ENCODE results near the gene SYCP2L. TPM values are rescaled to one million over a fixed set of nuclear protein-coding genes. Genes with fewer than 3 reads are reported as not detected.
A peak's percentile ranks its signal among the peaks of the same experiment; 100 is the strongest.
"Not testable (repeated sequence)": the region's sequence is repeated elsewhere in the genome, so short reads cannot be mapped to it uniquely, and the experiment has no call there.

SYCP2L gene
- total RNA-seq, 1 donor from 2014 or later: 6.4 TPM

DNA sequence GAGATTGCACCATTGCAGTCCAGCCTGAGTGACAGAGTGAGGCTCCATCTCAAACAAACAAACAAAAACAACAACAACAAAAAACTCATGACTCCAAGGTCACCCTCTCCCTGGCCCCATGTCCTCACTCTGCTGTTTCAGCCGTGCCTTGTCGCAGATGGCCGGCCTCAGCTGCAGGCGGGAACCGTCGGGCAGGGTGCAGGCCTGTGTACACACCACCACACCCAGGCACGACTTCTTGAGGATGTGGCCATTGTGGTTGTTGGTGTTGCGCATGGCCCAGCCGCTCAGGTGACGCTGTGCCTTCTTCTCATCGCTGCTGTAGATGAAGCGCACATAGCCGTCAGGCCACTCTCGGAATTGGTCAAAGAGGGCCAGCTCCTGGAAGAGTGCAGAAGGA is 9.8 kb upstream of the SYCP2L start:
- Histone ChIP-seq H3K79me2 (ENCODE audit: insufficient read depth, low read length) (no peaks in the 10 kb centered on the region), H3K9me3 (ENCODE audit: insufficient read depth, low read depth, low read length) (no peaks in the 10 kb centered on the region), H3K27ac (ENCODE audit: low read depth, low read length) (no peak overlapping the region), H4K20me1 (ENCODE audit: insufficient read depth, low read length) (no peaks in the 10 kb centered on the region), H3K4me2 (ENCODE audit: low read length) (no peak overlapping the region), H3K9ac (ENCODE audit: low read length) (no peak overlapping the region), H3K4me1 (ENCODE audit: insufficient read depth, low read length) (no peaks in the 10 kb centered on the region), H2AFZ (ENCODE audit: low read depth, low read length) (no peak overlapping the region), H3K36me3 (ENCODE audit: insufficient read depth, low read length) (no peaks in the 10 kb centered on the region), H3K4me3 (ENCODE audit: insufficient read depth, low read depth, low read length) (no peak overlapping the region), H3K27me3 (ENCODE audit: insufficient read depth, low read length) (peaks cover 32% of the 10 kb centered on the region)
- H3K9me3 Mint-ChIP-seq (ENCODE audit: unreplicated experiment): peaks cover 2% of the 10 kb centered on the region
- H3K4me1 Mint-ChIP-seq (ENCODE audit: low read depth, unreplicated experiment): no peaks in the 10 kb centered on the region
- H3K4me3 Mint-ChIP-seq (ENCODE audit: unreplicated experiment): no peak overlapping the region
- FAIRE-seq (no peak), DNase-seq (ENCODE audit: low read depth) (no peak)
- TF ChIP-seq, protein P1, sequence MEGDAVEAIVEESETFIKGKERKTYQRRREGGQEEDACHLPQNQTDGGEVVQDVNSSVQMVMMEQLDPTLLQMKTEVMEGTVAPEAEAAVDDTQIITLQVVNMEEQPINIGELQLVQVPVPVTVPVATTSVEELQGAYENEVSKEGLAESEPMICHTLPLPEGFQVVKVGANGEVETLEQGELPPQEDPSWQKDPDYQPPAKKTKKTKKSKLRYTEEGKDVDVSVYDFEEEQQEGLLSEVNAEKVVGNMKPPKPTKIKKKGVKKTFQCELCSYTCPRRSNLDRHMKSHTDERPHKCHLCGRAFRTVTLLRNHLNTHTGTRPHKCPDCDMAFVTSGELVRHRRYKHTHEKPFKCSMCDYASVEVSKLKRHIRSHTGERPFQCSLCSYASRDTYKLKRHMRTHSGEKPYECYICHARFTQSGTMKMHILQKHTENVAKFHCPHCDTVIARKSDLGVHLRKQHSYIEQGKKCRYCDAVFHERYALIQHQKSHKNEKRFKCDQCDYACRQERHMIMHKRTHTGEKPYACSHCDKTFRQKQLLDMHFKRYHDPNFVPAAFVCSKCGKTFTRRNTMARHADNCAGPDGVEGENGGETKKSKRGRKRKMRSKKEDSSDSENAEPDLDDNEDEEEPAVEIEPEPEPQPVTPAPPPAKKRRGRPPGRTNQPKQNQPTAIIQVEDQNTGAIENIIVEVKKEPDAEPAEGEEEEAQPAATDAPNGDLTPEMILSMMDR (IDR thresholded peaks at IDR 0.05; ENCODE audit: insufficient read depth, low read depth, low read length): no peak
- no peak for TF ChIP-seq EZH2 (IDR thresholded peaks at IDR 0.05; ENCODE audit: insufficient read depth, low read length)
- H3K27ac Mint-ChIP-seq (ENCODE audit: unreplicated experiment): no peak overlapping the region
- no peaks in the 10 kb centered on the region for H3K36me3 Mint-ChIP-seq (ENCODE audit: low read depth, unreplicated experiment)
- H3K27me3 Mint-ChIP-seq (ENCODE audit: low read depth, unreplicated experiment): peaks cover 42% of the 10 kb centered on the region

DNA sequence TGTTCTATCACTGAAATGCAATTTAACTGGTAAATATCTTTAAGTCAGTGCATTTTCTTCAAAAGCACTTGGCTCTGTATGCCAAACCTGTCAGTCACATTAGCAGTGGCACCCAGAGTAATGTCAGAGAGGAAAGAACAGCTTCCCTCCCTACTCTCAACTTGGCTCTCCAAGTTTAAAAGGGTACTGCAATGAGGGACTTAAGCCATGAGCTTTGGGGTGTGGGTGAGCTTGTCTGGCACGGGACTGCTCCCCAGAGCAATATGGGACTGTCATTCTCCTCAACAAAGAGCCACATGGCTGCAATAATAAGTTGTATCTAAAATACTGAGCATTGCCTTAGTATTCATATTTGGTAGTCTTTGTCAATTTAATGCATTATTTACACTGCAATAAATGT is 9.0 kb upstream of the SYCP2L start:
- Histone ChIP-seq H3K9ac (ENCODE audit: low read length) (no peak overlapping the region), H3K4me2 (ENCODE audit: low read length) (no peak overlapping the region), H3K79me2 (ENCODE audit: insufficient read depth, low read length) (no peaks in the 10 kb centered on the region), H4K20me1 (ENCODE audit: insufficient read depth, low read length) (no peaks in the 10 kb centered on the region), H3K36me3 (ENCODE audit: insufficient read depth, low read length) (no peaks in the 10 kb centered on the region), H3K27me3 (ENCODE audit: insufficient read depth, low read length) (peaks cover 41% of the 10 kb centered on the region), H3K9me3 (ENCODE audit: insufficient read depth, low read depth, low read length) (no peaks in the 10 kb centered on the region), H2AFZ (ENCODE audit: low read depth, low read length) (no peak overlapping the region), H3K27ac (ENCODE audit: low read depth, low read length) (no peak overlapping the region), H3K4me3 (ENCODE audit: insufficient read depth, low read depth, low read length) (no peak overlapping the region), H3K4me1 (ENCODE audit: insufficient read depth, low read length) (peaks cover 4% of the 10 kb centered on the region)
- TF ChIP-seq EZH2 (IDR thresholded peaks at IDR 0.05; ENCODE audit: insufficient read depth, low read length): no peak
- TF ChIP-seq, protein P1 (IDR thresholded peaks at IDR 0.05; ENCODE audit: insufficient read depth, low read depth, low read length): no peak
- Mint-ChIP-seq H3K9me3 (ENCODE audit: unreplicated experiment) (peaks cover 2% of the 10 kb centered on the region), H3K4me1 (ENCODE audit: low read depth, unreplicated experiment) (no peaks in the 10 kb centered on the region), H3K36me3 (ENCODE audit: low read depth, unreplicated experiment) (no peaks in the 10 kb centered on the region), H3K27me3 (ENCODE audit: low read depth, unreplicated experiment) (peaks cover 50% of the 10 kb centered on the region), H3K27ac (ENCODE audit: unreplicated experiment) (no peak overlapping the region), H3K4me3 (ENCODE audit: unreplicated experiment) (no peak overlapping the region)
- DNase-seq (ENCODE audit: low read depth) (no peak), FAIRE-seq (no peak)

DNA sequence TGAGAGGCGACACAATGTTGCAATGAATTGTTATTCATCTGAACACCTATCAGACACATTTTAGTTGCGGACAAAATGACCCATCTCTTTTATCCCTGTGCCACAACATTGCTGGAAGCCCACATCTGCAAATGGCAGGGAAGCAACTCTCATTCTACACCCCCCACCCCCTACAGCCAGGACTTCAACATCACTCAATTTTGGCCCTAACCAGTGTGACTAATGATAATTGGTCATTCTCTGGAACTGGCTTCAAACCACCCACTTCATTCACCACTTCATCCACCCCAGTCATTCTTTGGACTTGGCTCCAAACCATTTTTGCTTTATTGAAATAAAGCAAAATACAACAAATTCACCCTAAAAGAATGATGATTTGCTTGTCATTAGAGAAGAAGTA is 6.5 kb upstream of the SYCP2L start:
- peaks cover 2% of the 10 kb centered on the region for H3K9me3 Mint-ChIP-seq (ENCODE audit: unreplicated experiment)
- no peaks in the 10 kb centered on the region for H3K9me3 ChIP-seq (ENCODE audit: insufficient read depth, low read depth, low read length)
- TF ChIP-seq EZH2 (IDR thresholded peaks at IDR 0.05; ENCODE audit: insufficient read depth, low read length): no peak
- TF ChIP-seq, protein P1 (IDR thresholded peaks at IDR 0.05; ENCODE audit: insufficient read depth, low read depth, low read length): no peak
- no peak overlapping the region for H3K4me3 Mint-ChIP-seq (ENCODE audit: unreplicated experiment)
- H3K79me2 ChIP-seq (ENCODE audit: insufficient read depth, low read length): no peaks in the 10 kb centered on the region
- H3K27me3 Mint-ChIP-seq (ENCODE audit: low read depth, unreplicated experiment): peaks cover 60% of the 10 kb centered on the region
- H3K27me3 ChIP-seq (ENCODE audit: insufficient read depth, low read length): peaks cover 61% of the 10 kb centered on the region
- no peak overlapping the region for H3K9ac ChIP-seq (ENCODE audit: low read length)
- peaks cover 4% of the 10 kb centered on the region for H3K4me1 ChIP-seq (ENCODE audit: insufficient read depth, low read length)
- H3K4me2 ChIP-seq (ENCODE audit: low read length): no peak overlapping the region
- H3K4me3 ChIP-seq (ENCODE audit: insufficient read depth, low read depth, low read length): no peak overlapping the region
- H2AFZ ChIP-seq (ENCODE audit: low read depth, low read length): no peak overlapping the region
- H4K20me1 ChIP-seq (ENCODE audit: insufficient read depth, low read length): no peaks in the 10 kb centered on the region
- DNase-seq (ENCODE audit: low read depth) (no peak), FAIRE-seq (no peak)
- no peak overlapping the region for H3K27ac ChIP-seq (ENCODE audit: low read depth, low read length)
- peaks cover 4% of the 10 kb centered on the region for H3K4me1 Mint-ChIP-seq (ENCODE audit: low read depth, unreplicated experiment)
- no peak overlapping the region for H3K27ac Mint-ChIP-seq (ENCODE audit: unreplicated experiment)
- no peaks in the 10 kb centered on the region for H3K36me3 Mint-ChIP-seq (ENCODE audit: low read depth, unreplicated experiment)
- no peaks in the 10 kb centered on the region for H3K36me3 ChIP-seq (ENCODE audit: insufficient read depth, low read length)

DNA sequence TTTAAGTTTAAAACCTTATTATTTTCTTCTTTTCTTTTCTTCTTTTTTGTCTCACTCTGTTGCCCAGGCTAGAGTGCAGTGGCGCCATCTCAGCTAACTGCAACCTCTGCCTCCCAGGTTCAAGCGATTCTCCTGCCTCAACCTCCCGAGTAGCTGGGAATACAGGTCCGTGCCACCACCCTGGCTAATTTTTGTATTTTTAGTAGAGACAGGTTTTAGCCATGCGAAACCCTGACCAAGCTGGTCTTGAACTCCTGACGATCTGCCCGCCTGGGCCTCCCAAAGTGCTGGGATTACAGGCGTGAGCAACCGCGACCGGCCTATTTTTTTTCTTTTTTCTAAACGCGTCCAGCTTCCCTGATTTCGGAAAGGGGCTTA is 4.6 kb upstream of the SYCP2L start:
- not testable (repeated sequence) for H3K79me2 ChIP-seq (ENCODE audit: insufficient read depth, low read length); H3K36me3 ChIP-seq (ENCODE audit: insufficient read depth, low read length); H3K9me3 ChIP-seq (ENCODE audit: insufficient read depth, low read depth, low read length); H3K36me3 Mint-ChIP-seq (ENCODE audit: low read depth, unreplicated experiment); H3K4me1 Mint-ChIP-seq (ENCODE audit: low read depth, unreplicated experiment); H3K9me3 Mint-ChIP-seq (ENCODE audit: unreplicated experiment); H3K4me3 Mint-ChIP-seq (ENCODE audit: unreplicated experiment); FAIRE-seq; H3K9ac ChIP-seq (ENCODE audit: low read length); DNase-seq (ENCODE audit: low read depth); H3K4me1 ChIP-seq (ENCODE audit: insufficient read depth, low read length); H4K20me1 ChIP-seq (ENCODE audit: insufficient read depth, low read length); H3K27ac ChIP-seq (ENCODE audit: low read depth, low read length); H3K4me3 ChIP-seq (ENCODE audit: insufficient read depth, low read depth, low read length); H2AFZ ChIP-seq (ENCODE audit: low read depth, low read length)
- peaks cover 67% of the 10 kb centered on the region for H3K27me3 Mint-ChIP-seq (ENCODE audit: low read depth, unreplicated experiment)
- Histone ChIP-seq H3K27me3 (ENCODE audit: insufficient read depth, low read length) (peaks cover 70% of the 10 kb centered on the region), H3K4me2 (ENCODE audit: low read length) (peak overlapping the region; percentile 52)
- peak overlapping the region; percentile 2 for H3K27ac Mint-ChIP-seq (ENCODE audit: unreplicated experiment)
